Measurements from ENCODE around the gene SIGLEC10. TPM values are rescaled to one million over a fixed set of nuclear protein-coding genes. Genes with fewer than 3 reads are reported as not detected.
"Not testable (repeated sequence)": the region's sequence is repeated elsewhere in the genome, so short reads cannot be mapped to it uniquely, and the experiment has no call there.

Gene SIGLEC10
- total RNA-seq, 1 donor from 2014 or later: 5.0 TPM

GRCh38 chr19:51440846-51441409 lies 23.5 kb upstream of the SIGLEC10 start:
- intact Hi-C loops (cut with micrococcal nuclease): loop anchor here (1.0 to 10.0 kb wide), 3 partner anchors 47 to 276 kb away; partner anchors contain the start of gene ETFB

GRCh38 chr19:51440052-51440451 lies 22.6 kb upstream of the SIGLEC10 start:
- intact Hi-C loops (cut with micrococcal nuclease): loop anchor here (2.0 to 10.0 kb wide), 2 partner anchors 73 to 275 kb away; partner anchors contain the start of gene ETFB

GRCh38 chr19:51439021-51439465 lies 21.6 kb upstream of the SIGLEC10 start:
- intact Hi-C loops (cut with micrococcal nuclease): loop anchor here (1.0 kb wide), 1 partner anchor 100 kb away; no protein-coding TSS in a partner anchor

- intact Hi-C loops (cut with micrococcal nuclease): no loop called here
Observed at GRCh38 chr19:51434456-51434855, 17.0 kb upstream of the SIGLEC10 start.

GRCh38 chr19:51433043-51433442 lies 15.6 kb upstream of the SIGLEC10 start:
- intact Hi-C loops (cut with micrococcal nuclease): no loop called here

GRCh38 chr19:51431124-51431523 lies 13.7 kb upstream of the SIGLEC10 start:
- intact Hi-C loops (cut with micrococcal nuclease): no loop called here

GRCh38 chr19:51430221-51430620 lies 12.8 kb upstream of the SIGLEC10 start:
- intact Hi-C loops (cut with micrococcal nuclease): no loop called here

GRCh38 chr19:51427201-51427600 lies 9.8 kb upstream of the SIGLEC10 start:
- intact Hi-C loops (cut with micrococcal nuclease): no loop called here

GRCh38 chr19:51422053-51422448 lies 4.6 kb upstream of the SIGLEC10 start:
- intact Hi-C loops (cut with micrococcal nuclease): loop anchor here (1.0 kb wide), 1 partner anchor 93 kb away; no protein-coding TSS in a partner anchor

GRCh38 chr19:51421229-51422052 lies 4.0 kb upstream of the SIGLEC10 start:
- intact Hi-C loops (cut with micrococcal nuclease): loop anchor here (1.0 kb wide), 1 partner anchor 94 kb away; no protein-coding TSS in a partner anchor

GRCh38 chr19:51420511-51420910 lies 3.1 kb upstream of the SIGLEC10 start:
- intact Hi-C loops (cut with micrococcal nuclease): not testable (repeated sequence)

- intact Hi-C loops (cut with micrococcal nuclease): no loop called here
Observed at GRCh38 chr19:51418707-51419106, 1.3 kb upstream of the SIGLEC10 start.

GRCh38 chr19:51417810-51418157 lies 342 bp upstream of the SIGLEC10 start:
- intact Hi-C loops (cut with micrococcal nuclease): no loop called here

GRCh38 chr19:51416422-51416821 lies 1.0 kb downstream of the SIGLEC10 start:
- intact Hi-C loops (cut with micrococcal nuclease): not testable (repeated sequence)

GRCh38 chr19:51415187-51415586 lies 2.3 kb downstream of the SIGLEC10 start:
- intact Hi-C loops (cut with micrococcal nuclease): no loop called here

- intact Hi-C loops (cut with micrococcal nuclease): no loop called here
Observed at GRCh38 chr19:51410950-51411748, 6.3 kb downstream of the SIGLEC10 start.

GRCh38 chr19:51407511-51408131 lies 9.8 kb downstream of the SIGLEC10 start:
- intact Hi-C loops (cut with micrococcal nuclease): loop anchor here (2.0 kb wide), 1 partner anchor 69 kb away; no protein-coding TSS in a partner anchor

GRCh38 chr19:51402117-51402516 lies 15.3 kb downstream of the SIGLEC10 start:
- intact Hi-C loops (cut with micrococcal nuclease): no loop called here

GRCh38 chr19:51399936-51400335 lies 17.5 kb downstream of the SIGLEC10 start:
- intact Hi-C loops (cut with micrococcal nuclease): not testable (repeated sequence)

- intact Hi-C loops (cut with micrococcal nuclease): no loop called here
Observed at GRCh38 chr19:51399231-51399630, 18.2 kb downstream of the SIGLEC10 start.

- intact Hi-C loops (cut with micrococcal nuclease): no loop called here
Observed at GRCh38 chr19:51398096-51398704, 19.2 kb downstream of the SIGLEC10 start.
